ENCODE data around the gene BRD1.
"Not testable (repeated sequence)": the region's sequence is repeated elsewhere in the genome, so short reads cannot be mapped to it uniquely, and the experiment has no call there.

BRD1 gene

DNA sequence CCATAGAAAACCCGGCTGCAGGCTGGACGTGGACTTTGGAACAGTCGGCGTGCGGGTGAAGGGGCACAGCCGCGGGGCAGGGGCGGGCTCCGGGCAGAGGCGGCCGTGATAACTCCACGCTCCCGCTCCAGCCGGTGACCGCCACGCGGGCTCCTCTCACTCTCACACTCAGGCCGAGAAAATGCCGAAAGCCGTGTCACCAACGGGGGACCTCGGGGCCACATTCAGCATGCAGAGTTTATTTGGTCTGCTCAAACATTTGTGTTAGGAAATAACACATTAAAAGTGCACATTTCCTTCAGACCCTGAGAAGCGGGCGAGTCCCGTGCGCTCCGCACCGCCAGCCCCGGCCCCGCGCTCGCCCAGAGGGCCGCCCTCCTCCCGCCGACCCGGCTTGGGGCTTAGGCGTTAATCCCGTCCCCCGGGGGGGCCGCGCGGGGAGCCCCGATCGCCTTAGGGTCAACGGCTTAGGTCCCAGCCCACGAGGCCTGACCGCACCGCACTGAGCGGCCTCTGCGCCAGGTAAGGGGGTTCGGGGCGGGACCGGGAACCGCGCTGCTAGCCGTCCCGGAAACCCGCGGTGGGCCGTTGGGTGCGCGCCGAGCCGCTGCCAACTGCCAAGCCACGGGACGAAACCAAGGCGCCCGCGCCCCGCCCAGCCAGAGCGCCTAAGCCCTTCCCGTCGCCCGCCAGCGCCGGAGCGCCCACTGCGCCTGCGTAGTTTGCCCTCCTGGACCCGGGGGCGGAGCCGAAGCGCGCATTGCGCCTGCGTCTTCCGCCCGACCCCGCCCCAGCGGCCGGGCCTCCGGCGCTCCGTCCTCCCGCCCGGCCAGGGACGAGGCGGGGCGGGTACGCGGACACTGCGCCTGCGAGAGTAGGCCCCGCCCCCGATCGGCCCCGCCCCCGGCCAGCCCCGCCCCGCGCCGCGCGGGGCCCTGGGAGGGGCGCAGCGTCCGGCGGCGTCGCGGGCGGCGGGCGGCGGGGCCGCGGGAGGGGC, 25.5 kb upstream of the BRD1 start, which contains the start of gene ZBED4:
Gene ZBED4 (plus strand): TSS at position 947 of the 997 bp plus-strand sequence. CDS start 29,819 bp downstream, outside the sequence.
- peak; percentile 90 for DNase-seq (ENCODE audit: low read depth)

- DNase-seq (ENCODE audit: low read depth) = not testable (repeated sequence)
These were observed 24.9 kb upstream of the BRD1 start for GRCh38 chr22:49852568-49852897.

DNA sequence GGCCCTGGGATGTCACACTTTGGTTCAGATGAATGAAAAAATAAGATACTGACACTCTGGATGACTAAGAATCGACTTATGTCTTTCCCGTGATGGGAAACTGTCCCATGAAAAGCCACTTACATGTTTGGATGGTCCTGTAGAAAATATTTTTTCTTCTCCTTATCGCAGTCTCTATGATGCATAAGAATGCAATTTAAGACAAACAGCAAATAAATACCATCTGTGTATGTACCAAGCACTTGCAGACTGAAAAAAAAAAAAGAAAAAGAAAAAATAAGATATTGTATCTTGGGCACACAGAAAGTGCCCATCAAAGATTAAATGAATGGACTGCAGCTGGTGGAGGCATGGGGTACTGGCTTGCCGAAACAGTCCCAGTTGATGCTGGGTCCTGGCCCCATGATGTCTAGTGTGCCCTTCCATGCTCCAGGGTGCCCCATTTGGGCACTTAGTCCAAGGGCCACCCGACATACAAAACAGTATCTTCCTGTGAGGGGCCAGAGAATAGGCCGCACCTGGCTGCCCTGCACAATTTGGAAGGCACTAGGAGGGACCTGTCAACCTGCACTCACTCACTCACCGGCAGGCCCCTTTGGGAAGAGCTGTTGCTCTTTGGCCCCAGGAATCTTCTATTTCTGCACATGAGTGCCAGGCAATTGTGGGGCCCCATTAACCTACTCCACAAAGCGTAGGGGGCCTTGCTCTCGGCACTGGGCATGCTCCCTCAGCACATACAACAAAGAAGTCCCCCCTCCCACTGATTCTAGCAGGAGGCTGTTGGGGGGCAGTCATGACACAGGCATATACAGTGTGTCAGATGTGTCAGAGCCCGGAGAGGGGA, 23.5 kb upstream of the BRD1 start:
- DNase-seq (ENCODE audit: low read depth) = no peak

DNA sequence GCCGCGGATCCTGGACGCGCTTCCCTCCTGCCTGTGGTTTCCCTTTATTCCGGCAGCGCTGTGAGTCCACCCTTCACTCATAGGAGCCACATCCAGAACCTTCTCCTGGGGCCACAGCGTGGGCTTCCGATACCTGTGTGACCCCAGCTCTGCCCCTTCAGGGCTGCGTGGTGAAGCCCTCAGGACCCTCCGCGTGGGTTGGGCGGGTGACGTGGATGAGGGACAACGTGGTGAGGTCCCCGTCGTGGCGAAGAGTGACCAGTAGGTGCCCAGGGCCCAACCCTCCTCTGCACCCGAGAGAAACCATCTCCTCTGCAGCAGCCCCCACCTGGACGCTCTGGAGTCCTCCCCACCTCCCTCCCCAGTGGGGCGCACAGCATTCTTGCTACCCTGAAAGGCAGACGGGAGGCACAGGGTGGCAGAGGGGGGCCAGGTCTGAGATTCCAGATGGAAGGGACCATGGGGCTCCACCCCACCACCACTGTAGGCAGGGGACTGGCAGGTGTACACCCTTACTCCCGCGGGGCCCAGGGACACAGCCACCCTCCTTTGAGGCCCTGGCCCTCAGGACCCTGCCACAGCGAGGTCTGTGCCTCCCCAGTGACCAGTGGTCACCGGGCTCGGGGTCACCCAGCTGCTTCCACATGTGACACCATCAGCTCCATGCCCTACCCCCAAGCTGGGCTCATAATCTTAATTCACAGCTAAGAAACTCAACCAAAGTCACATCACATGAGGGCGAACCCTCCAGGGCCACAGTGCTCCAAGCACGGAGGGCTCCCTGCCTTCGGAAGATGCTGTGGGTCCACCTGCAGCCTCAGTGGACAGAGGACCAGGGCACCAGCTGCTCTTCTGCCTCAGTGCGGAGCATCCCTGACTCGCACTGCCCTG, 22.6 kb upstream of the BRD1 start:
- DNase-seq (ENCODE audit: low read depth) = no peak

GRCh38 chr22:49849161-49850020, 21.7 kb upstream of the BRD1 start:
- no peak for DNase-seq (ENCODE audit: low read depth)

GRCh38 chr22:49848690-49849160, 21.1 kb upstream of the BRD1 start:
- no peak for DNase-seq (ENCODE audit: low read depth)

- no peak for DNase-seq (ENCODE audit: low read depth)
These were observed 20.3 kb upstream of the BRD1 start for GRCh38 chr22:49847751-49848689.

- no peak for DNase-seq (ENCODE audit: low read depth)
These were observed 18.2 kb upstream of the BRD1 start for GRCh38 chr22:49845666-49846459.

DNA sequence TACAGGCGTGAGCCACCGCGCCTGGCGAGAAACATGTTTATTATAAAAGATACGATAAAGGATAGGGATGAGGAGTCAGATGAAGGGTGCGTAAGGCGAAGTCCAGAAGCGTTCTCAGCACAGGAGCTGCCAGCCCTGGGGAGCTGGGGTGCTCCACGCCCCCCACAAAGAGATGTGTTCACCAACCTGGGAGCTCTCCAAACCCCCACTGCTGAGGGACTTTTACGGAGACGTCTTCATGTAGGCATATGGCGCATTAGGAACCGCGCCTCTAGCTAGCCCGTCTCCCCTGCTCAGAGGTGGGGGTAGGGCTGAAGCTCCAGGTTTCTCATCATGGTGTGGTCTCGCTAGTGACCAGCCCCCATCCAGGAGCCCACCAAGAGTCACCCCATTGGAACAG, 17.6 kb upstream of the BRD1 start:
- no peak for DNase-seq (ENCODE audit: low read depth)

- peak; percentile 89 for DNase-seq (ENCODE audit: low read depth)
These were observed 11.4 kb upstream of the BRD1 start for GRCh38 chr22:49838771-49839717.

DNA sequence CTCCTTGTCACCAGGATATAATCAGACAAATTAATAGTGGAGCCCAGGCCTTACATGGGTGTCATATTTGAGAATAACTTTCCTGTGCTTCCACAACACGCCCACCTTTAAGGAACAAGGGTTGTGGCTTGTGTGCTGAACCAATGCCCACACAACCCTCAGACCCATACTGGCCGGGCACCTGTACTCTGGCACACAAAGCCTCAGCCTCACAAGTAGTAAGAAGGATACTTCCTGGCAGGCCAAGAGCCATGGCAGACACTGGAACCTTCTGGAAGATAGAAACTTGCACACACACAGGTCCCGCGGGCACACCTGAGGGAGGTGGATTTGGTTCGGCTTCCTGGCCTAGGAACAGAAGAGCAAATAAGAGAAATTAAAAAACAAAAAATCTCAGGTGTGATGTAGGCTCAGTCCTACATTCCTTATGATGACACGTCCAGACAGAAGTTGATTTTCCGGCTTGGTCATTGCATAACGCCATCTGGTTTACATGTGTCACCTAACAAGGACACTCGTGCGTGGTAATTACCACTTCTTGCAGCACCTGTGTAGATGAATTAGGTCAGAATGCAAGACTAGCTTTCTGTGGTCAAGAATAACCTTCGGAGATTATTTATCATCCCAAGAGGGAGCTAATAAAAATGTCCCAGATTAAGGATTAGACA, 5.8 kb upstream of the BRD1 start:
- no peak for DNase-seq (ENCODE audit: low read depth)

DNA sequence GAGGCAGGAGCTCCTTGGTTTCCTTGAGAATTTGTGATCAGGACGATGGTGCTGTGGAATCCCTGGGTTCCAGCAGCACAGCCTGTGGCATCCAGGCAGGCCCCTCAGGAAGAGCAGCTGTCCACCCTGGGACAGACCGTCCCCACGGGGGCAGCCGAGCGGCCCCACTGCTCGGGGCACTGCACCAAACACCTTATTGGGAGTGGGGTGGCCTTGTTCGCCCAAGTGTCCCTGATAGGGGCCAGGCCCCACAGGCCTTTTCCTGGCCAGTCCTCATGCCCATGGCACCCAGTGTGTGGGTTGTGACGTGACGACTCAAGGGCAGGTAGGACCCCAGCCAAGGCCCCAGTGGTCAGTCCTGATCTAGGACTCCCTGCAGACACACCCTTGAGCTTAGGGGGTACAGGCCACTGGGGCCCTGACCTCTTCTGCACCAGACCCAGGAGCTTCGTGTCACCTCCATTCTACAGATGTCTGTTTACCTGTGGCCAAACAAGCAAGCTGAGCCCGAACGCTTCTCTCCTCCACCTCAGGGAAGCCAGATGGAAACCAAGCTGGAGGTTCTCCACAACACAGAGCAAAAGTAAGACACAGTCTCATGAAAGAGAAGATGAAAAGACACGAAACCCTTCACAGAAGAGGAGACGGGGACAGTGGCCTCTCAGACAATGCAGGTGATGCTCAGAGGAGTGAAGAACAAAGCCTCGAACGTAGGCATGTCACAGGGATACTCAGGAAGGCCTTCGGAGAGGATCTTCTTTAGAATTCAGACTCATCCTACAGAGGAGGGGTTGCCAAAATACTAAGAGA, 1.6 kb upstream of the BRD1 start:
- no peak for DNase-seq (ENCODE audit: low read depth)

DNA sequence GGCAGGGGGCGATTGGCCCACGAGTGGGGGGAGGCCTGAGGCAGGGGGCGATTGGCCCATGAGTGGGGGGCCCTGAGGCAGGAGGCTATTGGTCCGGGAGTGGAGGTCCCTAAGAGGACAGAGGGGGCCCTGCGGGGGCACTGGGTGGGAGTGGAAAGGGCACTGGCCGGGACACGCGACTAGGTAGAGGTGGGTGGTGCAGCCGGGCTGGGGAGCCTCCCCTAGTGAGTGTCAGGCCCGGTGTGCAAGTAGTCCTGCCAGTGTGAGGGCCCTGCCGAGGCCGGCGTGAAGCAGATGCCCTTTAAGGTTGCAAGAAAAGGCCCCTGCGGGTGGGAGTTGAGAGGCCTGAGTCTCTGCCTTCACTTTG, 909 bp upstream of the BRD1 start:
- DNase-seq (ENCODE audit: low read depth) = no peak

GRCh38 chr22:49827271-49827852, 311 bp downstream of the BRD1 start:
- no peak for DNase-seq (ENCODE audit: low read depth)

- DNase-seq (ENCODE audit: low read depth) = peak; percentile 38
These were observed 936 bp downstream of the BRD1 start for GRCh38 chr22:49826603-49827270.
